Measurements from ENCODE around the gene SLC16A12.
"Not testable (repeated sequence)": the region's sequence is repeated elsewhere in the genome, so short reads cannot be mapped to it uniquely, and the experiment has no call there.

SLC16A12 gene

DNA sequence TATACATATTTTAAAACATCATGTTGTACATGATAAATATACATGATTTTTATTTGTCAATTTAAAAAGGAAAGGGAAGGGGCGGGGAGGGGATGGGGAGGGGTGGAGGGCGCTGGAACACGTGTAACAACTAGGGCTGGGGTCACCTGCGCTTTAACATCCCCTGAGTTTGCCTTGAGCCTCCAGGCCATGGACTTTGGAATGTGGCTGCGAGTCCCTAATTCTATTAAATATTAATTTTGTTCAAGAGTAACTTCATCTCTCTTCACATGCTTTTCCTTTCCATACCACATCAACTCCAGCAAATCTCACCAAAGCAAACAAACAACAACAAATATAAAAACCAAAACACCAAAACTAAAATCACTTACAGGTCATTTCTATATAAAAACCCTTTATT is 110.4 kb downstream of the SLC16A12 start:
- no peak for DNase-seq (ENCODE audit: insufficient read length, low spot score)
- FAIRE-seq, result no peak
- TF ChIP-seq POLR2A (IDR thresholded peaks at IDR 0.05; ENCODE audit: low read depth, low read length), result no peak

DNA sequence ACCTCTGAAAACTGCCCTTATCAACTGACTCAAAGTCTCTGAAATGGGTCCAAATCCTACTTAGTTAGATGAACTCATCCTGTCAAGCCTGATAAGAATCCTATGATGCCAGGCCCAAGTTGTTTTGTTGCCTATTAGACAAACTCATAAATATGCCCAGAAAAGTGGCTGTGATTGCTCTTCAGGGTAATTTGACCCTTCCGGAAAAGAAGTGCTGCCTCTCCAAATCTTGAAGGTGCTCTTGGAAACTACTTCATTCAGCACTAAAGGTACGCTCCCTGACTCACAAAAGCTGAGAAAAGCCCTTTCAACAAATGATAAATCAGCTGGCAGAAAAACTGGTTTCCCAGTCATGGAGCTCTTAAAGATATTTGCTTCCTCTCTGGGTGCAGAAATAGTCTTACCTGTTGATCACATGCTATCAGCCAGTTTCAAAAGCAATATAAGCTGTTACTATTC is 114.3 kb downstream of the SLC16A12 start:
- FAIRE-seq (no peak), DNase-seq (ENCODE audit: insufficient read length, low spot score) (no peak)
- TF ChIP-seq POLR2A (IDR thresholded peaks at IDR 0.05; ENCODE audit: low read depth, low read length), result no peak

DNA sequence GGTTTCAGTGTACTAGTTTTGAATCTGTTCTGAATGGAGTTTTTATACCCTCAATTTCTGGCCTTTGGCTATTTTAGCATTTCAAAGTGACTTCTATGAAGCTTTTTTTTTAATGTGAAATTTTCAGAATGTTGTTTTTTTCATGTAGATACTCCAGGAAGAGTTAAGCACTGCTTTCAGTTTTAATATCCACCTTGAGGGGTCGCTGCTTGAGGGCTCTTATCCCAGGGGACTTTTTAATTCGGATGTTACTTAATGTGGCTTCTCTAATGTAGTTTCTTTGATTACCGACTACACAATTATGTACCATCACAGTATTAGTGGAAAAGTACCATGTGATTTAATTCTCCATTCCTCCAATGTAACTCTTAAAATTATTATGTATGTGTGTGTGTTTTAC is 115.8 kb downstream of the SLC16A12 start:
- TF ChIP-seq POLR2A (IDR thresholded peaks at IDR 0.05; ENCODE audit: low read depth, low read length), result no peak
- DNase-seq (ENCODE audit: insufficient read length, low spot score) (no peak), FAIRE-seq (no peak)

DNA sequence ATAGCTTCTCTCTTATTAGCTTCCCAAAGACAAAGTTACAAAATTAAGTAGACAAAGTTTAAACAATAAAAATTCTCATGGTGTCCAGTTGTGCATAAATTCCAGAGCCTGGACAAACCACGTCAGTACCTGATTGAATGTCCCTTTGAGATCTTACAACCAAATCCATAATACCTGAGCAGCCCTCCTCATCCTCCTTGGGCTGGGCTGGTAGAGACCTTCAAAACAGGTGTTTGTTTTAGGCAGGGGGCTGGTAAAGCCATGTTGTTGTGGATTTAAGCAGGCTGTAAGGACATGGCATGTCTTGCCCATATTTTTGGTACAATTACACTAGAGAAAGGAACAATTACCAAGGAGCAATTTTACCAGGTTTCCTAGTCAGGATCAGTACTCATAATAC is 118.9 kb downstream of the SLC16A12 start:
- FAIRE-seq, result no peak
- TF ChIP-seq POLR2A (IDR thresholded peaks at IDR 0.05; ENCODE audit: low read depth, low read length), result no peak
- no peak for DNase-seq (ENCODE audit: insufficient read length, low spot score)

DNA sequence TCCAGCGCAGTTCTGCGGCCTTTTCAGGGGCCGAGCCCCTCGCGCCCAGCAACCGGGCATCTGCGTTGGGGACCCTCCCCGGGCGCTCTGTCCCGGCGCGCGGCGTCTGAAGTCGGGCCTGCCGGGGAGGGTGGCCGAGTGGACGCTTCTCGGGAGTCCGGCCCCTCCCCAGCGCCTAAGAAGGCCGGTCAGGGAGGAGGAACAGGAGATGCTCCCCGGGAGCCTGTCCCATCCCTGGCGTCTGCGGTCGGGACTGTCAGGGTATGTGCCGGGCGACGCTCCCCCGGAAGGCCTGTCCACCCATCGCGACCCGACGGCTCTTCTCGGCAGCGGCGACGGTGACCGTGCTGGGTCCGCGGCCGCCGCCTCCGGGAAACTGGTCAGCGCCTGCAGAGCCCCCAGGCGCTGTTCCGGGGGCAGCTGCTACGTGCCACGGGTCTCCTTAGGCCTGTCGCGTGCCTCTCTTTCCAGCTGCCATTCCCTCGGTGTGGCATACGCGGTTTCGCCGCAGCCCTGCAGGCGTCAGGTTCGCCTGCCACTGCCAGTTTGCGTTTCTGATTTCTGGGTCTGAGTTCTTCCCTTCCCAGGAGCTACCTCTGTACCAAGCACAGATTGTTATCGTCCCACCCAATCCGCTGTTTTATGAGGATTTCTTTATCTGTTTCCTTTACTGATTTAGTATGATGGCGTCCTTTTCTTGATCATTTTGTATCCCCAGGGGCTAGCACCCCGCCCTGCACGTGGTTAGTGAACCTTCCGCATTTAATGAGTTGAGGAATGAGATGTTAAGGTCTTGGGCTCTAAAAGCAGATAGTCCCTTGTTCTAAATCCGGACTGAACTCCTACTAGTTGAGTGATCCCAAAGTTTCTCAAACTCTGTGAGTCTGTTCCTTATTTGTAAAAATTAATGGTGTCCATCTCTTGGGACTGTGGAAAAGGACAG is 120.2 kb downstream of the SLC16A12 start:
- FAIRE-seq, result peak; percentile 45
- TF ChIP-seq POLR2A (IDR thresholded peaks at IDR 0.05; ENCODE audit: low read depth, low read length), result no peak
- DNase-seq (ENCODE audit: insufficient read length, low spot score), result peak; percentile 55

DNA sequence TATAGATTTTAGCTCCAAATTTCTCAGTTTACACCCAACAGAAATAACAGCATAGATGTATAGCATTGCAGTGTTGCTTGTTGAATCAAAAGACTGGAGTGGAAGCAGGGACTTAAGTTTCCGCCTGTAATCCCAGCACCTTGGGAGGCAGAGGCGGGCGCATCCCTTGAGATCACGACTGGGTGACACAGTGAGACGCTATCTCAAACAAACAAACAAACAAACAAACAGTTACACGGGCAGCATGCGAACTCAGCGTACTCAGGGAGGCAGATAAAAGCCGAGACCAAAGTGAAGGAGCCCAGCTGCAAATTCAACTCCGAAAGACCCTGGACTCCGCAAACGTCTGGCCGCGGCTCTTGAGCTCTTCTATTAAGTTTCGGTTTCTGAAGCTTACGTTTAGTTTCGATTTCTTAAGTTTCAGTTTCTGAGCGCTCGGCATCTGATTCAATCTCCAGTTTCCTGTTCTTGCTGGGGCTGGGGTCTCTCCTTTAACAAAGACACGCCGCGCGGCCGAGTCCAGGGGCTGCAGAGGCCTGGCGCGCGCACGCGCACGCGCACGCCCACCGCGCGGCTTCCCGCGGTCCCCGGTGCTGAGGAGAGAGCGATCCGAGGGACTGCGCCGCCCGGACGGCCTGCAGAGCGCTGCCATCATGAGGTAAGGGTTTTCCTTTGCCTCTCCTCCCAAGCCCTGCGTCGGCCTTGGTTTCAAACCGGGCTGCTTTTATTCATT is 121.1 kb downstream of the SLC16A12 start, which contains the start of gene IFIT5:
Gene IFIT5 (plus strand): TSS at position 423 of the 733 bp plus-strand sequence. CDS start 231 bp downstream, at position 654.
- FAIRE-seq (no peak), DNase-seq (ENCODE audit: insufficient read length, low spot score) (peak; percentile 79)
- peak; percentile 73 for TF ChIP-seq POLR2A (IDR thresholded peaks at IDR 0.05; ENCODE audit: low read depth, low read length)

DNA sequence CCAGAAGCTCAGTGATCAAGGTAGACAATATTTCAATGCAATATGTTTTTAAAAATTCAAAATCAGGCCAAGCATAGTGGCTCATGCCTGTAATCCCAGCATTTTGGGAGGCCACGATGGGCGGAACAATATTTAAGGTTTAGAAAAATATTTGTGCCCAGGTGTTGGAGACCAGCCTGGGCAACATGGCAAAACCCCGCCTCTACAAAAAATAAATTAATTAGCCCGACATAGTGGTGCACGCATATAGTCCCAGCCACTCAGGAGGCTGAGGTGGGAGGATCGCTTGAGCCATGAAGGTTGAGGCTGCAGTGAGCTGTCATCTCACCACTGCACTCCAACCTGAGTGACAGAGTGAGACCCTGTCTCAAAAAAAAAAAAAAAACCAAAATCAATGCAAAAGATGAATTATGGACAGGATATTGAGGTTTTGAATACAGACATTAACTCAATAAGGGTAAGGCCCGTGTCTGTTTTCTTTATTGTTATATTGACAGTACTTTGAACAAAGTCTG is 121.9 kb downstream of the SLC16A12 start:
- FAIRE-seq (no peak), DNase-seq (ENCODE audit: insufficient read length, low spot score) (no peak)
- TF ChIP-seq POLR2A (IDR thresholded peaks at IDR 0.05; ENCODE audit: low read depth, low read length), result no peak

DNA sequence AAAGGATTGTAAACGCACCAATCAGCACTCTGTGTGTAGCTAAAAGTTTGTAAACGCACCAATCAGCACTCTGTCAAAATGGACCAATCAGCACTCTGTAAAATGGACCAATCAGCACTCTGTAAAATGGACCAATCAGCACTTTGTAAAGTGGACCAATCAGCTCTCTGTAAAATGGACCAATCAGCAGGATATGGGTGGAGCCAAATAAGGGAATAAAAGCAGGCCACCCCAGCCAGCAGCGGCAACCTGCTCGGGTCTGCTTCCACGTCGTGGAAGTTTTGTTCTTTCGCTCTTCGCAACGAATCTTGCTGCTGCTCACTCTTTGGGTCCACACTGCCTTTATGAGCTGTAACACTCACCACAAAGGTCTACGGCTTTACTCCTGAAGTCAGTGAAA is 123.1 kb downstream of the SLC16A12 start:
- not testable (repeated sequence) for FAIRE-seq; DNase-seq (ENCODE audit: insufficient read length, low spot score)

DNA sequence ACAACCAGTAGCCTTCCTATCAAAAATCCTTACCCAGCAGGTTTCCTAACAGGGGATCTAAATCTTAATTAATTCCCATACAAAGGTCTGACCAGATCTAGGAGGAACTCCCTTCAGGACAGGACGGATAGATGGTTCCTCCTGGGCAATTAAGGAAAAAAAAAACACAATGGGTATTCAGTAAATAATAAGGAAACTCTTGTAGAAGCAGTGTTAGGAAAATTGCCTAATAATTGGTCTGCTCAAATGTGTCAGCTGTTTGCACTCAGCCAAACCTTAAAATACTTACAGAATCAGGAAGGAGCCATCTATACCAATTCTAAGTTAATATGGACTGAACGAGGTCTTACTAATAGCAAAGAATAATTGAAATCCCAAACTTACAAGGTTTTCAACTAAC is 124.3 kb downstream of the SLC16A12 start:
- FAIRE-seq; DNase-seq (ENCODE audit: insufficient read length, low spot score): not testable (repeated sequence)

DNA sequence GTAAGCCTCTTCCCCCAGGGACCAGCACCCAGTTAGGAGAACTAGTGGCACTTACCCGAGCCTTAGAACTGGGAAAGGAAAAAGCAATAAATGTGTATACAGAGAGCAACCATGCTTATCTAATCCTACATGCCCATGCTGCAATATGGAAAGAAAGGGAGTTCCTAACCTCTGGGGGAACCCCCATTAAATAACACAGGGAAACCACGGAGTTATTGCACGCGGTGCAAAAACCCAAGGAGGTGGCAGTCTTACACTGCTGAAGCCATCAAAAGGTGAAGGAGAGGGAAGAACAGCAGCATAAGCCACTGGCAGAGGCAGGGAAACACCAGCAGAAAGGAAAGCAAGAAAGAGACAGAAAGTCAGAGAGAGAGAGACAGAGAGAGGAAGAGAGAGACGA is 124.8 kb downstream of the SLC16A12 start:
- not testable (repeated sequence) for DNase-seq (ENCODE audit: insufficient read length, low spot score); FAIRE-seq

DNA sequence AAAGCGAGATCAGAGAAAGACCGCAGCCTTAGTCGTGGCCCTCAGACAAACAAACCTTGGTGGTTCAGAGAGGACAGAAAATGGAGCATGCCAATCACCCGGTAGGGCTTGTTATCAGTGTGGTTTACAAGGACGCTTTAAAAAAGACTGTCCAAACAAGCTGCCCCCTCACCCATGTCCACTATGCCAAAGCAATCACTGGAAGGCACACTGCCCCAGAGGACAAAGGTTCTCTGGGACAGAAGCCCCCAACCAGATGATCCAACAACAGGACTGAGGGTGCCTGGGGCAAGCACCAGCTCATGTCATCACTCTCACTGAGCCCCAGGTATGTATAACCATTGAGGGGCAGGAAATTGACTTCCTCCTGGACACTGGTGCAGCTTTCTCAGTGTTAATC is 126.1 kb downstream of the SLC16A12 start:
- DNase-seq (ENCODE audit: insufficient read length, low spot score); FAIRE-seq: not testable (repeated sequence)

DNA sequence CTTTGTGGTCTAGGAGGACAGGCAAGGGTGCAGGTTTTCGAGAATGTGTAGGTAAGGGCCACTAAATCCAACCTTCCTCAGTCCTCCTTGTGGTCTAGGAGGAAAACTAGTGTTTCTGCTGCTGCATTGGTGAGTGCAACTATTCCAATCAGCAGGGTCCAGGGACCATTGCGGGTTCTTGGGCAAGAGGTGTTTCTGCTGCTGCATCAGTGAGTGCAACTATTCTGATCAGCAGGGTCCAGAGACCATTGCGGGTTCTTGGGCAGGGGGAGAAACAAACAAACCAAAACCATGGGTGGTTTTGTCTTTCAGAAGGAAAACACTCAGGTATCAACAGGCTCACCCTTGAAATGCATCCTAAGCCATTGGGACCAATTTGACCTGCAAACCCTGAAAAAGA is 127.6 kb downstream of the SLC16A12 start:
- DNase-seq (ENCODE audit: insufficient read length, low spot score); FAIRE-seq: not testable (repeated sequence)

DNA sequence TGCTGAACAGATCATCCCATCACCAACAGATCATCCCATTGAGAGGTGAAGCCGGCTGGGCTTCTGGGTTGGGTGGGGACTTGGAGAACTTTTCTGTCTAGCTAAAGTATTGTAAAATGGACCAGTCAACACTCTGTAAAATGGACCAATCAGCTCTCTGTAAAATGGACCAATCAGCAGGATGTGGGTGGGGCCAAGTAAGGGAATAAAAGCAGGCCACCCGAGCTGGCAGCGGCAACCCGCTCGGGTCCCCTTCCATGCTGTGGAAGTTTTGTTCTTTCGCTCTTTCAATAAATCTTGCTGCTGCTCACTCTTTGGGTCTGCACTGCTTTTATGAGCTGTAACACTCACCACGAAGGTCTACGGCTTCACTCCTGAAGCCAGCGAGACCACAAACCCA is 129.2 kb downstream of the SLC16A12 start:
- FAIRE-seq; DNase-seq (ENCODE audit: insufficient read length, low spot score): not testable (repeated sequence)
